WTC11 (cell line): ENCODE results near the gene HIF1A. TPM values are rescaled to one million over a fixed set of nuclear protein-coding genes. Genes with fewer than 3 reads are reported as not detected.

Experiments used
- ATAC-seq: fragments of 200-7000 bp; cut with Tn5 transposase; 2 replicates; pipeline ENCODE4 v1.10.0; 2021; ENCODE audit warnings: mild to moderate bottlenecking, moderate library complexity
- CTCF ChIA-PET: fragments of 300-600 bp; sonication (Branson Sonifier 250); formaldehyde crosslinking; loops from one replicate; lab custom pipeline; 2021; ENCODE audit warnings: antibody characterized with exemption; lab: Charles Lee
- POLR2A ChIA-PET: fragments of 350-600 bp; sonication (Branson Sonifier 250); formaldehyde crosslinking; loops from one replicate; lab custom pipeline; 2021; ENCODE audit warnings: antibody characterized with exemption; lab: Charles Lee
- DNase-seq: peaks from one replicate; pipeline ENCODE4 v3.0.0; 2021; ENCODE audit warnings: low spot score
- H3K27ac Mint-ChIP-seq: 2 replicates; pipeline ENCODE4 v1.8.0; 2021; ENCODE audit warnings: mixed read lengths
- H3K27me3 Mint-ChIP-seq: 2 replicates; pipeline ENCODE4 v1.8.0; 2021; ENCODE audit warnings: low read depth, mild to moderate bottlenecking, moderate library complexity, mixed read lengths
- H3K36me3 Mint-ChIP-seq: 2 replicates; pipeline ENCODE4 v1.8.0; 2021; ENCODE audit warnings: mixed read lengths
- H3K4me1 Mint-ChIP-seq: 2 replicates; pipeline ENCODE4 v1.8.0; 2022; ENCODE audit warnings: mixed read lengths
- H3K4me3 Mint-ChIP-seq: 2 replicates; pipeline ENCODE4 v1.8.0; 2021; ENCODE audit warnings: mild to moderate bottlenecking, moderate library complexity, mixed read lengths
- H3K9me3 Mint-ChIP-seq: 2 replicates; pipeline ENCODE4 v1.8.0; 2021; ENCODE audit warnings: mixed read lengths
- CBFB ChIP-seq: sonication (generic); formaldehyde crosslinking; IDR thresholded peaks from 2 replicates; pipeline ENCODE4 v1.8.1; 2022; ENCODE audit warnings: mild to moderate bottlenecking, low read depth, missing genetic modification reagents
- NR3C1 ChIP-seq: sonication (generic); formaldehyde crosslinking; conservative IDR thresholded peaks from 2 replicates; pipeline ENCODE4 v1.8.1; 2023; ENCODE audit warnings: low read depth, mild to moderate bottlenecking, missing genetic modification reagents
- SOX15 ChIP-seq: fragments of 250-450 bp; sonication (Bioruptor Pico); IDR thresholded peaks from 2 replicates; pipeline ENCODE4 v1.9.0; 2021; ENCODE audit warnings: mild to moderate bottlenecking
- total RNA-seq: library from RNA; stranded (reverse); gene quantifications from 3 replicates; pipeline ENCODE4 v1.2.3, GENCODE V29; 2021
- TF ChIP-seq, protein P1 (sequence below): sonication (generic); formaldehyde crosslinking; conservative IDR thresholded peaks from 2 replicates; pipeline ENCODE4 v1.8.1; 2023; ENCODE audit warnings: mild to moderate bottlenecking, low read depth, missing genetic modification reagents, moderate library complexity
- TF ChIP-seq, protein P2 (sequence below): sonication (generic); formaldehyde crosslinking; IDR thresholded peaks from 2 replicates; pipeline ENCODE4 v1.8.1; 2023; ENCODE audit warnings: mild to moderate bottlenecking, missing genetic modification reagents
- TF ChIP-seq, protein P3 (sequence below): fragments of 250-450 bp; sonication (Bioruptor Pico); IDR thresholded peaks from 2 replicates; pipeline ENCODE4 v1.9.0; 2021; ENCODE audit warnings: mild to moderate bottlenecking
- TF ChIP-seq, protein P4 (sequence below): sonication (generic); formaldehyde crosslinking; IDR thresholded peaks from 2 replicates; pipeline ENCODE4 v1.8.0; 2022; ENCODE audit warnings: mild to moderate bottlenecking, missing genetic modification reagents
- TF ChIP-seq, protein P5 (sequence below): fragments of 250-450 bp; sonication (Bioruptor Pico); IDR thresholded peaks from 2 replicates; pipeline ENCODE4 v1.9.0; 2021; ENCODE audit warnings: mild to moderate bottlenecking, borderline replicate concordance
- TF ChIP-seq, protein P6 (sequence below): sonication (generic); formaldehyde crosslinking; IDR thresholded peaks from 2 replicates; pipeline ENCODE4 v1.8.1; 2022; ENCODE audit warnings: low read depth, missing genetic modification reagents, borderline replicate concordance
- TF ChIP-seq, protein P7 (sequence below): sonication (generic); formaldehyde crosslinking; IDR thresholded peaks from 2 replicates; pipeline ENCODE4 v1.8.0; 2022; ENCODE audit warnings: mild to moderate bottlenecking, missing genetic modification reagents

HIF1A gene
- total RNA-seq, 1 experiment from 2014 or later: 165 TPM

DNA sequence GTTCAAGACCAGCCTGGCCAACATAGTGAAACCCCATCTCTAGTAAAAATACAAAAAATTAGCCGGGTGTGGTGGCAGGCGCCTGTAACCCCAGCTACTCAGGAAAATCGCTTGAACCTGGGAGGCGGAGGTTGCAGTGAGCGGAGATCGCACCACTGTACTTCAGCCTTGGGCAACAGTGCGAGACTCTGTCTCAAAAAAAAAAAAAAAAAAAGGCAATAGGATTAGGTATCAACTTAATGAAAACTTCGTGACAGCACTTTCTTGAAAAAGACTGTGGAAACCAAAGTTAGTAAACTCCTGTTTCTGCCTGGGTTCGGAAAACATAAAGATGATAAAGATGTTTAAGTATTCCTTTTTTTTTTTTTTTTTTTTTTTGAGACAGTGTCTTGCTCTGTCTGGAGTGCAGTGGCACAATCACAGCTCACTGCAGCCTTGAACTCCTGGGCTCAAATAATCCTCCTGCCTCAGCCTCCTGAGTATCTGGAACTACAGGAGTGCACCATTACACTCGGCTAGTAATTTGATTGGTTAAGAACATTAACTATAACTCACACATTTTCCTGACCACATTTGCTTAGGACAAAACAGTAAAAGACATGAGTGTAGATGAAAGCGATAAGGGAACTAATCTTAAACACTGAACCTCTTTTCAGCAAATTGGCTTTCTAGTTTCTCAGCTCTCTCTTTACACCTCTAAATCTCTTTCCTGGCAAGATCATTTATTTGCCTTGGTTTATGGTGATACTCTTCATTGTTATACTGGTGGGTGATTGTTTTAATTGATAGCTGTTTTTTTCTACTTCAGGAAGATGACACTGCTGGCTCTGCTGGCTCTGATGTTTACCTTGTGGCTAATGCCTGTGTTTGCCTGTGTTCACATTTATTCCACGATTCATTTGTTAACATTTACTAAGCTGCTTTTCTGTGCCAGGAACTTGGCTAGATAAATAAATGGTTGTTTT, 15.8 kb downstream of the HIF1A start:
- peaks cover 65% of the 10 kb centered on the region for H3K4me1 Mint-ChIP-seq
- no peak overlapping the region for H3K4me3 Mint-ChIP-seq
- no peak for ATAC-seq
- POLR2A ChIA-PET: interaction anchor here (0.7 to 0.9 kb wide), 2 partner anchors 16 to 102 kb away, joined by 4 to 5 read pairs; partner anchors contain the start of gene HIF1A
- H3K36me3 Mint-ChIP-seq: no peaks in the 10 kb centered on the region
- H3K9me3 Mint-ChIP-seq: no peaks in the 10 kb centered on the region
- TF ChIP-seq, protein P1, sequence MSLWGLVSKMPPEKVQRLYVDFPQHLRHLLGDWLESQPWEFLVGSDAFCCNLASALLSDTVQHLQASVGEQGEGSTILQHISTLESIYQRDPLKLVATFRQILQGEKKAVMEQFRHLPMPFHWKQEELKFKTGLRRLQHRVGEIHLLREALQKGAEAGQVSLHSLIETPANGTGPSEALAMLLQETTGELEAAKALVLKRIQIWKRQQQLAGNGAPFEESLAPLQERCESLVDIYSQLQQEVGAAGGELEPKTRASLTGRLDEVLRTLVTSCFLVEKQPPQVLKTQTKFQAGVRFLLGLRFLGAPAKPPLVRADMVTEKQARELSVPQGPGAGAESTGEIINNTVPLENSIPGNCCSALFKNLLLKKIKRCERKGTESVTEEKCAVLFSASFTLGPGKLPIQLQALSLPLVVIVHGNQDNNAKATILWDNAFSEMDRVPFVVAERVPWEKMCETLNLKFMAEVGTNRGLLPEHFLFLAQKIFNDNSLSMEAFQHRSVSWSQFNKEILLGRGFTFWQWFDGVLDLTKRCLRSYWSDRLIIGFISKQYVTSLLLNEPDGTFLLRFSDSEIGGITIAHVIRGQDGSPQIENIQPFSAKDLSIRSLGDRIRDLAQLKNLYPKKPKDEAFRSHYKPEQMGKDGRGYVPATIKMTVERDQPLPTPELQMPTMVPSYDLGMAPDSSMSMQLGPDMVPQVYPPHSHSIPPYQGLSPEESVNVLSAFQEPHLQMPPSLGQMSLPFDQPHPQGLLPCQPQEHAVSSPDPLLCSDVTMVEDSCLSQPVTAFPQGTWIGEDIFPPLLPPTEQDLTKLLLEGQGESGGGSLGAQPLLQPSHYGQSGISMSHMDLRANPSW (CRISPR knock-in tag): no peak
- TF ChIP-seq, protein P2, sequence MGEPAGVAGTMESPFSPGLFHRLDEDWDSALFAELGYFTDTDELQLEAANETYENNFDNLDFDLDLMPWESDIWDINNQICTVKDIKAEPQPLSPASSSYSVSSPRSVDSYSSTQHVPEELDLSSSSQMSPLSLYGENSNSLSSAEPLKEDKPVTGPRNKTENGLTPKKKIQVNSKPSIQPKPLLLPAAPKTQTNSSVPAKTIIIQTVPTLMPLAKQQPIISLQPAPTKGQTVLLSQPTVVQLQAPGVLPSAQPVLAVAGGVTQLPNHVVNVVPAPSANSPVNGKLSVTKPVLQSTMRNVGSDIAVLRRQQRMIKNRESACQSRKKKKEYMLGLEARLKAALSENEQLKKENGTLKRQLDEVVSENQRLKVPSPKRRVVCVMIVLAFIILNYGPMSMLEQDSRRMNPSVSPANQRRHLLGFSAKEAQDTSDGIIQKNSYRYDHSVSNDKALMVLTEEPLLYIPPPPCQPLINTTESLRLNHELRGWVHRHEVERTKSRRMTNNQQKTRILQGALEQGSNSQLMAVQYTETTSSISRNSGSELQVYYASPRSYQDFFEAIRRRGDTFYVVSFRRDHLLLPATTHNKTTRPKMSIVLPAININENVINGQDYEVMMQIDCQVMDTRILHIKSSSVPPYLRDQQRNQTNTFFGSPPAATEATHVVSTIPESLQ (CRISPR knock-in tag): no peak
- TF ChIP-seq, protein P3, sequence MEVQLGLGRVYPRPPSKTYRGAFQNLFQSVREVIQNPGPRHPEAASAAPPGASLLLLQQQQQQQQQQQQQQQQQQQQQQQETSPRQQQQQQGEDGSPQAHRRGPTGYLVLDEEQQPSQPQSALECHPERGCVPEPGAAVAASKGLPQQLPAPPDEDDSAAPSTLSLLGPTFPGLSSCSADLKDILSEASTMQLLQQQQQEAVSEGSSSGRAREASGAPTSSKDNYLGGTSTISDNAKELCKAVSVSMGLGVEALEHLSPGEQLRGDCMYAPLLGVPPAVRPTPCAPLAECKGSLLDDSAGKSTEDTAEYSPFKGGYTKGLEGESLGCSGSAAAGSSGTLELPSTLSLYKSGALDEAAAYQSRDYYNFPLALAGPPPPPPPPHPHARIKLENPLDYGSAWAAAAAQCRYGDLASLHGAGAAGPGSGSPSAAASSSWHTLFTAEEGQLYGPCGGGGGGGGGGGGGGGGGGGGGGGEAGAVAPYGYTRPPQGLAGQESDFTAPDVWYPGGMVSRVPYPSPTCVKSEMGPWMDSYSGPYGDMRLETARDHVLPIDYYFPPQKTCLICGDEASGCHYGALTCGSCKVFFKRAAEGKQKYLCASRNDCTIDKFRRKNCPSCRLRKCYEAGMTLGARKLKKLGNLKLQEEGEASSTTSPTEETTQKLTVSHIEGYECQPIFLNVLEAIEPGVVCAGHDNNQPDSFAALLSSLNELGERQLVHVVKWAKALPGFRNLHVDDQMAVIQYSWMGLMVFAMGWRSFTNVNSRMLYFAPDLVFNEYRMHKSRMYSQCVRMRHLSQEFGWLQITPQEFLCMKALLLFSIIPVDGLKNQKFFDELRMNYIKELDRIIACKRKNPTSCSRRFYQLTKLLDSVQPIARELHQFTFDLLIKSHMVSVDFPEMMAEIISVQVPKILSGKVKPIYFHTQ (CRISPR knock-in tag): no peak
- TF ChIP-seq, protein P4, sequence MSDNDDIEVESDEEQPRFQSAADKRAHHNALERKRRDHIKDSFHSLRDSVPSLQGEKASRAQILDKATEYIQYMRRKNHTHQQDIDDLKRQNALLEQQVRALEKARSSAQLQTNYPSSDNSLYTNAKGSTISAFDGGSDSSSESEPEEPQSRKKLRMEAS (CRISPR knock-in tag): no peak
- TF ChIP-seq, protein P5, sequence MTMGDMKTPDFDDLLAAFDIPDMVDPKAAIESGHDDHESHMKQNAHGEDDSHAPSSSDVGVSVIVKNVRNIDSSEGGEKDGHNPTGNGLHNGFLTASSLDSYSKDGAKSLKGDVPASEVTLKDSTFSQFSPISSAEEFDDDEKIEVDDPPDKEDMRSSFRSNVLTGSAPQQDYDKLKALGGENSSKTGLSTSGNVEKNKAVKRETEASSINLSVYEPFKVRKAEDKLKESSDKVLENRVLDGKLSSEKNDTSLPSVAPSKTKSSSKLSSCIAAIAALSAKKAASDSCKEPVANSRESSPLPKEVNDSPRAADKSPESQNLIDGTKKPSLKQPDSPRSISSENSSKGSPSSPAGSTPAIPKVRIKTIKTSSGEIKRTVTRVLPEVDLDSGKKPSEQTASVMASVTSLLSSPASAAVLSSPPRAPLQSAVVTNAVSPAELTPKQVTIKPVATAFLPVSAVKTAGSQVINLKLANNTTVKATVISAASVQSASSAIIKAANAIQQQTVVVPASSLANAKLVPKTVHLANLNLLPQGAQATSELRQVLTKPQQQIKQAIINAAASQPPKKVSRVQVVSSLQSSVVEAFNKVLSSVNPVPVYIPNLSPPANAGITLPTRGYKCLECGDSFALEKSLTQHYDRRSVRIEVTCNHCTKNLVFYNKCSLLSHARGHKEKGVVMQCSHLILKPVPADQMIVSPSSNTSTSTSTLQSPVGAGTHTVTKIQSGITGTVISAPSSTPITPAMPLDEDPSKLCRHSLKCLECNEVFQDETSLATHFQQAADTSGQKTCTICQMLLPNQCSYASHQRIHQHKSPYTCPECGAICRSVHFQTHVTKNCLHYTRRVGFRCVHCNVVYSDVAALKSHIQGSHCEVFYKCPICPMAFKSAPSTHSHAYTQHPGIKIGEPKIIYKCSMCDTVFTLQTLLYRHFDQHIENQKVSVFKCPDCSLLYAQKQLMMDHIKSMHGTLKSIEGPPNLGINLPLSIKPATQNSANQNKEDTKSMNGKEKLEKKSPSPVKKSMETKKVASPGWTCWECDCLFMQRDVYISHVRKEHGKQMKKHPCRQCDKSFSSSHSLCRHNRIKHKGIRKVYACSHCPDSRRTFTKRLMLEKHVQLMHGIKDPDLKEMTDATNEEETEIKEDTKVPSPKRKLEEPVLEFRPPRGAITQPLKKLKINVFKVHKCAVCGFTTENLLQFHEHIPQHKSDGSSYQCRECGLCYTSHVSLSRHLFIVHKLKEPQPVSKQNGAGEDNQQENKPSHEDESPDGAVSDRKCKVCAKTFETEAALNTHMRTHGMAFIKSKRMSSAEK: no peak
- TF ChIP-seq, protein P6, sequence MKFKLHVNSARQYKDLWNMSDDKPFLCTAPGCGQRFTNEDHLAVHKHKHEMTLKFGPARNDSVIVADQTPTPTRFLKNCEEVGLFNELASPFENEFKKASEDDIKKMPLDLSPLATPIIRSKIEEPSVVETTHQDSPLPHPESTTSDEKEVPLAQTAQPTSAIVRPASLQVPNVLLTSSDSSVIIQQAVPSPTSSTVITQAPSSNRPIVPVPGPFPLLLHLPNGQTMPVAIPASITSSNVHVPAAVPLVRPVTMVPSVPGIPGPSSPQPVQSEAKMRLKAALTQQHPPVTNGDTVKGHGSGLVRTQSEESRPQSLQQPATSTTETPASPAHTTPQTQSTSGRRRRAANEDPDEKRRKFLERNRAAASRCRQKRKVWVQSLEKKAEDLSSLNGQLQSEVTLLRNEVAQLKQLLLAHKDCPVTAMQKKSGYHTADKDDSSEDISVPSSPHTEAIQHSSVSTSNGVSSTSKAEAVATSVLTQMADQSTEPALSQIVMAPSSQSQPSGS (CRISPR knock-in tag): no peak
- no peak for TF ChIP-seq NR3C1 (CRISPR knock-in tag)
- TF ChIP-seq SOX15: no peak
- TF ChIP-seq, protein P7, sequence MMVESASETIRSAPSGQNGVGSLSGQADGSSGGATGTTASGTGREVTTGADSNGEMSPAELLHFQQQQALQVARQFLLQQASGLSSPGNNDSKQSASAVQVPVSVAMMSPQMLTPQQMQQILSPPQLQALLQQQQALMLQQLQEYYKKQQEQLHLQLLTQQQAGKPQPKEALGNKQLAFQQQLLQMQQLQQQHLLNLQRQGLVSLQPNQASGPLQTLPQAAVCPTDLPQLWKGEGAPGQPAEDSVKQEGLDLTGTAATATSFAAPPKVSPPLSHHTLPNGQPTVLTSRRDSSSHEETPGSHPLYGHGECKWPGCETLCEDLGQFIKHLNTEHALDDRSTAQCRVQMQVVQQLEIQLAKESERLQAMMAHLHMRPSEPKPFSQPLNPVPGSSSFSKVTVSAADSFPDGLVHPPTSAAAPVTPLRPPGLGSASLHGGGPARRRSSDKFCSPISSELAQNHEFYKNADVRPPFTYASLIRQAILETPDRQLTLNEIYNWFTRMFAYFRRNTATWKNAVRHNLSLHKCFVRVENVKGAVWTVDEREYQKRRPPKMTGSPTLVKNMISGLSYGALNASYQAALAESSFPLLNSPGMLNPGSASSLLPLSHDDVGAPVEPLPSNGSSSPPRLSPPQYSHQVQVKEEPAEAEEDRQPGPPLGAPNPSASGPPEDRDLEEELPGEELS: no peak
- TF ChIP-seq CBFB: no peak
- TF ChIP-seq, all 79 proteins: peak for 0
- DNase-seq: no peak
- Mint-ChIP-seq H3K27me3 (no peaks in the 10 kb centered on the region), H3K27ac (peak overlapping the region; percentile 9)
- CTCF ChIA-PET: interaction anchor here (0.5 to 1.0 kb wide), 2 partner anchors 20 to 33 kb away, joined by 3 read pairs; no protein-coding TSS in a partner anchor
